Uterus (tissue), 2 donors: ENCODE data around the gene GLRA1.

Source experiments
- POLR2A ChIP-seq, 2 donors: fragments of 450-650 bp; IDR thresholded peaks; one replicate each; pipeline ENCODE4 v1.6.1; 2016; ENCODE audit warnings: antibody characterized with exemption in 2 of 2, mild to moderate bottlenecking in 1 of 2, moderate library complexity in 1 of 2
- TF ChIP-seq, protein P1 (sequence below), 4 experiments: fragments of 200-600 bp in 2 of 4; fragments of 450-650 bp in 2 of 4; sonication (generic) in 2 of 4; IDR thresholded peaks; one replicate each; pipeline ENCODE4 v1.5.1; 2016 to 2019; ENCODE audit warnings: antibody characterized with exemption in 4 of 4, mild to moderate bottlenecking in 2 of 4, moderate library complexity in 1 of 4

DNA sequence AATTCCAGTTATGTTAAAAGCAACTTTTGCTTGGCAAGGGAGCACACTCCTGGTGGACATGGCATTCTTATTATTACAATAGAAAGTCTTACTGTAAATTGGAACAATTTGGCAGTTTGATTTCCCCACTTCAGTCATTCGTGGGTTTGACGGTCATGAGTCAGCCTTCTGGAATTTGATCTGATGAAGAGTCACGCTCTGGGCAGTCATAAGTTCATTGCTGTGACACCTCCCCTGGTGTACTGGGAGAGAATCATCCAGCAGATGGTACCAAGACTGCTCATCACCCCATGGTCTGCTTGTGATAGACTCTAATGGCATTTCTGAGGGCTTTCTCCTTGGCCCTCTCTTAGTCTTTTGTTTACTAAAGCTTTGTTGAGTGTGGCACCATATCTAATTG lies 53.8 kb downstream of the GLRA1 start:
- TF ChIP-seq, protein P1, sequence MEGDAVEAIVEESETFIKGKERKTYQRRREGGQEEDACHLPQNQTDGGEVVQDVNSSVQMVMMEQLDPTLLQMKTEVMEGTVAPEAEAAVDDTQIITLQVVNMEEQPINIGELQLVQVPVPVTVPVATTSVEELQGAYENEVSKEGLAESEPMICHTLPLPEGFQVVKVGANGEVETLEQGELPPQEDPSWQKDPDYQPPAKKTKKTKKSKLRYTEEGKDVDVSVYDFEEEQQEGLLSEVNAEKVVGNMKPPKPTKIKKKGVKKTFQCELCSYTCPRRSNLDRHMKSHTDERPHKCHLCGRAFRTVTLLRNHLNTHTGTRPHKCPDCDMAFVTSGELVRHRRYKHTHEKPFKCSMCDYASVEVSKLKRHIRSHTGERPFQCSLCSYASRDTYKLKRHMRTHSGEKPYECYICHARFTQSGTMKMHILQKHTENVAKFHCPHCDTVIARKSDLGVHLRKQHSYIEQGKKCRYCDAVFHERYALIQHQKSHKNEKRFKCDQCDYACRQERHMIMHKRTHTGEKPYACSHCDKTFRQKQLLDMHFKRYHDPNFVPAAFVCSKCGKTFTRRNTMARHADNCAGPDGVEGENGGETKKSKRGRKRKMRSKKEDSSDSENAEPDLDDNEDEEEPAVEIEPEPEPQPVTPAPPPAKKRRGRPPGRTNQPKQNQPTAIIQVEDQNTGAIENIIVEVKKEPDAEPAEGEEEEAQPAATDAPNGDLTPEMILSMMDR (IDR thresholded peaks at IDR 0.05), result no peak
- no peak for TF ChIP-seq POLR2A (IDR thresholded peaks at IDR 0.05)
